Chondrocyte (in vitro differentiated cells): ENCODE measurements around the gene ARMH1. TPM values are rescaled to one million over a fixed set of nuclear protein-coding genes. Genes with fewer than 3 reads are reported as not detected.

Experiments used
- DNase-seq: peaks from one replicate; pipeline ENCODE4 v3.0.0; 2021; ENCODE audit warnings: mixed read lengths, low spot score
- H3K27ac Mint-ChIP-seq: one replicate; pipeline ENCODE4 v1.8.0; 2021; ENCODE audit warnings: mild to moderate bottlenecking, moderate library complexity, mixed read lengths; ENCODE audit not compliant: unreplicated experiment
- H3K27me3 Mint-ChIP-seq: 2 replicates; pipeline ENCODE4 v1.8.0; 2021; ENCODE audit warnings: low read depth, mixed read lengths
- H3K36me3 Mint-ChIP-seq: 2 replicates; pipeline ENCODE4 v1.8.0; 2021; ENCODE audit warnings: low read depth, mixed read lengths
- H3K4me1 Mint-ChIP-seq: 2 replicates; pipeline ENCODE4 v1.8.0; 2021; ENCODE audit warnings: low read depth, mild to moderate bottlenecking, mixed read lengths
- H3K4me3 Mint-ChIP-seq: one replicate; pipeline ENCODE4 v1.8.0; 2021; ENCODE audit warnings: mild to moderate bottlenecking, moderate library complexity, mixed read lengths; ENCODE audit not compliant: unreplicated experiment
- H3K9me3 Mint-ChIP-seq: 2 replicates; pipeline ENCODE4 v1.8.0; 2021; ENCODE audit warnings: low read depth, mixed read lengths
- total RNA-seq: library from RNA; stranded (reverse); gene quantifications from 3 replicates; pipeline ENCODE4 v1.2.1, GENCODE V29; 2021
- TF ChIP-seq, protein P1 (sequence below): fragments of 200-600 bp; sonication (generic); IDR thresholded peaks from 2 replicates; pipeline ENCODE4 v1.5.0; 2021; ENCODE audit warnings: antibody characterized with exemption, mild to moderate bottlenecking, moderate library complexity

Gene ARMH1
- total RNA-seq, 1 donor from 2014 or later, result 1.3 TPM

DNA sequence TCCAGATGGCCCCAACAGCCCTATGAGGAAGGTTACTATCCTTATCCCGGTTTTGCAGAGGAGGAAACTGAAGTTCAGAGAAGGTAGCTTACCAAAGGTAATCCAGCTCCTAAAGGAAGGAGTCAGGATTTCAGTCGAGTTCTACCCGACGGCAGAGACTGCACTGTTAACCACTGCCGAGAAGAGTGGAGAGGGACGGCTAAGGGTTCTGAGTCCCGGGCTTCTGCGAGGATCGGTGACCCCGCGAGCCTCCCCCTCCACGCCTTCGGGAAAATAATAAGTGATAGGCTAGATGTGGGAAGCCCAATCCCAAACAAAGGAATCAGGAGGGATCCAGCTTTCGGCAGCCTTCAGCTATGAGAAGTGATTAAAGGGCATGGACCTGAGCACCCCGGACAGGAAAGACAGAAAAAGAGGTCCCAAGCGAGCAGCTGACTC lies 820 bp upstream of the ARMH1 start:
- H3K27me3 Mint-ChIP-seq, result no peaks in the 10 kb centered on the region
- H3K36me3 Mint-ChIP-seq, result peaks cover 2% of the 10 kb centered on the region
- H3K4me3 Mint-ChIP-seq, result peak overlapping the region; percentile 82
- peak overlapping the region; percentile 96 for H3K27ac Mint-ChIP-seq
- H3K9me3 Mint-ChIP-seq, result no peaks in the 10 kb centered on the region
- TF ChIP-seq, protein P1, sequence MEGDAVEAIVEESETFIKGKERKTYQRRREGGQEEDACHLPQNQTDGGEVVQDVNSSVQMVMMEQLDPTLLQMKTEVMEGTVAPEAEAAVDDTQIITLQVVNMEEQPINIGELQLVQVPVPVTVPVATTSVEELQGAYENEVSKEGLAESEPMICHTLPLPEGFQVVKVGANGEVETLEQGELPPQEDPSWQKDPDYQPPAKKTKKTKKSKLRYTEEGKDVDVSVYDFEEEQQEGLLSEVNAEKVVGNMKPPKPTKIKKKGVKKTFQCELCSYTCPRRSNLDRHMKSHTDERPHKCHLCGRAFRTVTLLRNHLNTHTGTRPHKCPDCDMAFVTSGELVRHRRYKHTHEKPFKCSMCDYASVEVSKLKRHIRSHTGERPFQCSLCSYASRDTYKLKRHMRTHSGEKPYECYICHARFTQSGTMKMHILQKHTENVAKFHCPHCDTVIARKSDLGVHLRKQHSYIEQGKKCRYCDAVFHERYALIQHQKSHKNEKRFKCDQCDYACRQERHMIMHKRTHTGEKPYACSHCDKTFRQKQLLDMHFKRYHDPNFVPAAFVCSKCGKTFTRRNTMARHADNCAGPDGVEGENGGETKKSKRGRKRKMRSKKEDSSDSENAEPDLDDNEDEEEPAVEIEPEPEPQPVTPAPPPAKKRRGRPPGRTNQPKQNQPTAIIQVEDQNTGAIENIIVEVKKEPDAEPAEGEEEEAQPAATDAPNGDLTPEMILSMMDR, result no peak
- H3K4me1 Mint-ChIP-seq, result peaks cover 29% of the 10 kb centered on the region
- DNase-seq, result no peak

DNA sequence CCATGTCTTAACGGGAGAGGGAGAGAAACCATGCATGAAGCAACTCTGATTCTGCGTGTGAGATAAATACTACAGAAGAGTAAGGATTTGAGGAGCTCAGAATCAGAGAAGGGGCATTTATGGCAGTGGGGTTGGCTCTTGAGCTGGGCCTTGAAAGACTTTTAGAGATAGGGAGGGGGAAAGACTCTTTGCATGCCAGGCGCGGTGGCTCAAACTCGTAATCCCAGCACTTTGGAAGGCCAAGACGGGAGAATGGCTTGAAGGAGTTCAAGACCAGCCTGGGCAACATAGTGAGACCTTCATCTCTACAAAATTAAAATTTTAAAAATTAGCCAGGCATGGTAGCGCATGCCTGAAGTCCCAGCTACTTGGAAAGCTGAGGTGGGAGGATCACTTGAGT lies 672 bp downstream of the ARMH1 start:
- Mint-ChIP-seq H3K4me3 (peak overlapping the region; percentile 82), H3K9me3 (no peaks in the 10 kb centered on the region), H3K36me3 (peaks cover under 1% of the 10 kb centered on the region), H3K27ac (no peak overlapping the region), H3K27me3 (no peaks in the 10 kb centered on the region), H3K4me1 (peaks cover 29% of the 10 kb centered on the region)
- TF ChIP-seq, protein P1, result no peak
- DNase-seq, result peak; percentile 33

DNA sequence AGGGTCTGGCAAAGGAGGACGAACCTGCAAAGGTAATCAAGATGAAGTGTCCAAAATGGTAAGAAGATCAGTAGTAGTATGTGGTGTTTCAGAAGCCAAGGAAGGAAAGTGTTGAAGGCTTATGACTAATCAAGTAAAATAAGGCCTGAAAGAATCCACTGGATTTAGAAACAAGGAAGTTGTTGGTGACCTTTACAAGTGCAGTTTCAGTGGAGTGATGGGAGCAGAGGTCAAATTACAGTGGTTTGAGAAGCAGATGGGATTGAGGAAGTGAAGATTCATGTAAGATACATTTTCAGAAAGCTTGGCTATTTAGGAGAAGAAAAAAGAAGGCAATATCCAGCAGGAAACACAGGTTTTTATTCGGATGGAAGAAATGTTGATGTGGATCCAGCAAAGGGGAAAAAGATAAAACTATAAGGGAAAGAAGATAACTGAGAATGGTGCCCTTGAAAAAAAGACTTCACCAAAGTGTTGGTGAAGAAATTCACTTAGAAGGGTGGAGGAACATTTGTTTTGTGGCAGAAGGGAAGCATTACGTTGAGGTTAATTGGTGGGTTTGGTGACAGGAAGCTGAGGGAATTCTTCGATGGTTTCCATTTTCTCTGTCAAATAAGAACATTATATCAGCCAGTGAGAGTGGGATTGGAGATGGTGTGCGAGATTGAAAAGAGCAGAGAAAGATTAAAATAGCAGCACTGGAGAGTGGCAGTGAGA lies 2.1 kb downstream of the ARMH1 start:
- H3K27me3 Mint-ChIP-seq, result no peaks in the 10 kb centered on the region
- H3K4me3 Mint-ChIP-seq, result no peak overlapping the region
- H3K27ac Mint-ChIP-seq, result no peak overlapping the region
- H3K4me1 Mint-ChIP-seq, result peaks cover 29% of the 10 kb centered on the region
- H3K36me3 Mint-ChIP-seq, result no peaks in the 10 kb centered on the region
- DNase-seq, result no peak
- TF ChIP-seq, protein P1, result no peak
- no peaks in the 10 kb centered on the region for H3K9me3 Mint-ChIP-seq

DNA sequence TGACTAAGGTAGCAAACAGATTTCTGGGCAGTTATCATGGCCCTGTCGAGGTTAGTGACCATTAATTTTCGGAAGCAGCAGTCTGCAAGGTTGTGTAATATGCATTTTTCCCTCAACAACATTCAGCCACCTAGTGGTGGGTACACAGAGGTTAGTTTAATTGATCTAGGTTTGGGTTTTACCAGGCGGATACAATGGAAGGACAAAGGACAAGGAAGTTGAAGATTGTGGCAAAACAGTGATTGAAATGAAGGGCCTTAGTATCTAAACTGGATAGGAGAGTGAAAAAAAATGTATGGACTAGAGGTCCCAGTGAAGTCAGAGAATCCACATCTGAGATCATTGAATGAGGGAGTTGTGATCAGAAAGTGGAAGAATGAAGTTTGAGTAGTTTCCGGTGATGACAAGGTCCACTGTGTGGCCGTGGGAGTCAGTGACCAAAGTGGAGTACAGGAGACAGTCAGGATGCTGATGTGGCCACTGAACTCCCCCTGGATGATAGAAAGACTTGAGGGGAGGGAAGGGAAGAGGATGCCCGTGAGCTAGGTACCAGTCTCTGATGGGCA lies 2.8 kb downstream of the ARMH1 start:
- Mint-ChIP-seq H3K9me3 (no peaks in the 10 kb centered on the region), H3K27me3 (no peaks in the 10 kb centered on the region), H3K36me3 (no peaks in the 10 kb centered on the region), H3K4me3 (no peak overlapping the region), H3K27ac (no peak overlapping the region), H3K4me1 (peaks cover 24% of the 10 kb centered on the region)
- TF ChIP-seq, protein P1, result peak; percentile 71
- DNase-seq, result peak; percentile 4

DNA sequence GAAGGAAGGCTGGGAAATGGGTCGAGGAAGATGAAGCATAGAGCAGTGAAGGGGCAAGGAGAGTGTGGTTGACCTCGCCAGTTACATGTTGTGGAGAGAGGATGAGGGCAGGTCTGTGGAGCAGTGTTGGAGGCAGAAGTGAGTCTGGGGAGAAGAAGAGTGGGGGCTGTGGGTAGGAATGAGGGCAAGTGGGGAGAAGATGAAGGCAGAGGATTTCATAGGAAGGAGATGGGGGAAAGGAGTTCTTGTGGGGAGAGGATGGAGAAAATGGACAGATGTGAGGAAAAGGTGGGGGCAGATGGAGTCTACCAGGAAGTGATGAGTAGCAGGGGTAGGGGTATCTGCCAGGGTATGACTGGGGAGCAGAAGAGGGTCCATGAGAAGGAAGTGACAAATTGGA lies 3.6 kb downstream of the ARMH1 start:
- H3K27ac Mint-ChIP-seq, result no peak overlapping the region
- TF ChIP-seq, protein P1, result no peak
- no peaks in the 10 kb centered on the region for H3K36me3 Mint-ChIP-seq
- H3K9me3 Mint-ChIP-seq, result no peaks in the 10 kb centered on the region
- no peaks in the 10 kb centered on the region for H3K27me3 Mint-ChIP-seq
- peak; percentile 2 for DNase-seq
- no peak overlapping the region for H3K4me3 Mint-ChIP-seq
- peaks cover 16% of the 10 kb centered on the region for H3K4me1 Mint-ChIP-seq
